Trophoblast cell (in vitro differentiated cells and primary cell): Measurements from ENCODE around the gene COPG1.
"Not testable (repeated sequence)": the region's sequence is repeated elsewhere in the genome, so short reads cannot be mapped to it uniquely, and the experiment has no call there.

Experiments
- DNase-seq, 2 donors: peaks; one replicate each; pipeline ENCODE4 v3.0.0-alpha.2; 2016
- H2AFZ ChIP-seq: 2 replicates; pipeline ENCODE4 v1.6.1; 2013; ENCODE audit warnings: low read length, moderate library complexity, mild to moderate bottlenecking; ENCODE audit not compliant: insufficient read depth, poor library complexity
- H2AK5ac ChIP-seq: 2 replicates; pipeline ENCODE4 v1.6.1; 2013; ENCODE audit warnings: mild to moderate bottlenecking, low read length
- H2BK120ac ChIP-seq: 2 replicates; pipeline ENCODE4 v1.6.1; 2013; ENCODE audit warnings: low read length, mild to moderate bottlenecking, moderate library complexity; ENCODE audit not compliant: insufficient read depth, poor library complexity
- H2BK12ac ChIP-seq: 2 replicates; pipeline ENCODE4 v1.6.1; 2013; ENCODE audit warnings: mild to moderate bottlenecking, low read length, moderate library complexity
- H2BK5ac ChIP-seq: 2 replicates; pipeline ENCODE4 v1.6.1; 2013; ENCODE audit warnings: low read length, low read depth, moderate library complexity, mild to moderate bottlenecking; ENCODE audit not compliant: poor library complexity
- H3K14ac ChIP-seq: 2 replicates; pipeline ENCODE4 v1.6.1; 2013; ENCODE audit warnings: mild to moderate bottlenecking, low read length
- H3K18ac ChIP-seq: 2 replicates; pipeline ENCODE4 v1.6.1; 2013; ENCODE audit warnings: mild to moderate bottlenecking, low read length
- H3K23ac ChIP-seq: 2 replicates; pipeline ENCODE4 v1.6.1; 2013; ENCODE audit warnings: low read length
- H3K27ac ChIP-seq: 2 replicates; pipeline ENCODE4 v1.5.1; 2013; ENCODE audit warnings: low read depth, mild to moderate bottlenecking, inconsistent platforms, low read length, moderate library complexity
- H3K27me3 ChIP-seq: 2 replicates; pipeline ENCODE4 v1.6.1; 2013; ENCODE audit warnings: inconsistent platforms, mild to moderate bottlenecking, low read length, moderate library complexity; ENCODE audit not compliant: insufficient read depth
- H3K36me3 ChIP-seq, 2 experiments: 1 replicate in 1 of 2; 2 replicates in 1 of 2; pipeline ENCODE4 v1.6.1; 2013; ENCODE audit warnings: low read length in 2 of 2, mild to moderate bottlenecking in 2 of 2, moderate library complexity in 1 of 2; ENCODE audit not compliant: insufficient read depth in 2 of 2, control insufficient read depth in 1 of 2
- H3K4ac ChIP-seq: 2 replicates; pipeline ENCODE4 v1.6.1; 2013; ENCODE audit warnings: low read depth, mild to moderate bottlenecking, low read length, moderate library complexity
- H3K4me1 ChIP-seq, 2 experiments: 1 replicate in 1 of 2; 2 replicates in 1 of 2; pipeline ENCODE4 v1.6.1; 2013; ENCODE audit warnings: low read length in 2 of 2, mild to moderate bottlenecking in 2 of 2, moderate library complexity in 1 of 2; ENCODE audit not compliant: insufficient read depth in 2 of 2, control insufficient read depth in 1 of 2
- H3K4me2 ChIP-seq: 2 replicates; pipeline ENCODE4 v1.6.1; 2013; ENCODE audit warnings: inconsistent platforms, mild to moderate bottlenecking, low read length, moderate library complexity
- H3K4me3 ChIP-seq: 2 replicates; pipeline ENCODE4 v1.5.1; 2013; ENCODE audit warnings: mild to moderate bottlenecking, low read depth, low read length, inconsistent platforms
- H3K79me1 ChIP-seq: one replicate; pipeline ENCODE4 v1.6.1; 2013; ENCODE audit warnings: low read length
- H3K79me2 ChIP-seq: 2 replicates; pipeline ENCODE4 v1.6.1; 2013; ENCODE audit warnings: low read length, mild to moderate bottlenecking; ENCODE audit not compliant: control insufficient read depth, insufficient read depth, poor library complexity
- H3K9ac ChIP-seq: 2 replicates; pipeline ENCODE4 v1.6.1; 2013; ENCODE audit warnings: mild to moderate bottlenecking, low read length
- H3K9me3 ChIP-seq: 2 replicates; pipeline ENCODE4 v1.6.1; 2013; ENCODE audit warnings: low read depth, mild to moderate bottlenecking, control low read depth, inconsistent platforms, low read length; ENCODE audit not compliant: insufficient read depth
- H4K12ac ChIP-seq: 2 replicates; pipeline ENCODE4 v1.6.1; 2013; ENCODE audit warnings: low read depth, mild to moderate bottlenecking, low read length, moderate library complexity
- H4K8ac ChIP-seq: 2 replicates; pipeline ENCODE4 v1.6.1; 2013; ENCODE audit warnings: low read depth, mild to moderate bottlenecking, low read length, moderate library complexity
- H4K91ac ChIP-seq: one replicate; pipeline ENCODE4 v1.6.1; 2013; ENCODE audit warnings: low read depth, mild to moderate bottlenecking, low read length, moderate library complexity
- WGBS: extraction: QIAGEN DNeasy Blood & Tissue Kit; methylation state at CpG from one replicate; pipeline ENCODE4 v1.1.7; 2013; ENCODE audit warnings: missing lambda C conversion rate; ENCODE audit not compliant: insufficient read length, insufficient coverage; ENCODE audit errors: extremely low coverage; 5-methylcytosine and 5-hydroxymethylcytosine counted together

COPG1 gene

GRCh38 chr3:129224387-129224786, 25.0 kb upstream of the COPG1 start:
- H3K4me2 ChIP-seq, H3K4ac ChIP-seq, H4K12ac ChIP-seq, H3K4me1 ChIP-seq, H3K9ac ChIP-seq, H3K4me3 ChIP-seq, H3K23ac ChIP-seq, H2BK5ac ChIP-seq, H3K79me1 ChIP-seq, H3K27me3 ChIP-seq, H4K8ac ChIP-seq, H2AK5ac ChIP-seq, H2AFZ ChIP-seq, H3K27ac ChIP-seq, H2BK12ac ChIP-seq, H3K18ac ChIP-seq, H3K36me3 ChIP-seq, DNase-seq, H4K91ac ChIP-seq, H2BK120ac ChIP-seq, H3K9me3 ChIP-seq, H3K79me2 ChIP-seq, H3K14ac ChIP-seq: not testable (repeated sequence)
- no CpG with 5 or more reads among the region's 1 CpG for WGBS

- Histone ChIP-seq H3K4me2 (no peak overlapping the region), H3K4me1 (peaks cover 10 to 11% of the 10 kb centered on the region in 2 experiments), H2AK5ac (no peak overlapping the region), H3K27ac (no peak overlapping the region), H2BK12ac (no peak overlapping the region), H3K9me3 (no peaks in the 10 kb centered on the region), H3K27me3 (no peaks in the 10 kb centered on the region), H2BK5ac (no peak overlapping the region), H3K9ac (no peak overlapping the region), H3K14ac (no peak overlapping the region), H4K91ac (no peak overlapping the region), H3K36me3 (no peaks in the 10 kb centered on the region), H2AFZ (no peak overlapping the region), H3K4ac (no peak overlapping the region), H3K23ac (no peak overlapping the region), H4K12ac (no peak overlapping the region), H3K79me1 (peaks cover 8% of the 10 kb centered on the region), H3K18ac (no peak overlapping the region), H3K79me2 (no peaks in the 10 kb centered on the region), H3K4me3 (no peak overlapping the region), H4K8ac (no peak overlapping the region), H2BK120ac (no peak overlapping the region)
- peak in 1 of 2 donors; percentile 58 for DNase-seq
- no CpG with 5 or more reads among the region's 9 CpGs for WGBS
Observed at GRCh38 chr3:129224984-129225393, 24.4 kb upstream of the COPG1 start.

DNA sequence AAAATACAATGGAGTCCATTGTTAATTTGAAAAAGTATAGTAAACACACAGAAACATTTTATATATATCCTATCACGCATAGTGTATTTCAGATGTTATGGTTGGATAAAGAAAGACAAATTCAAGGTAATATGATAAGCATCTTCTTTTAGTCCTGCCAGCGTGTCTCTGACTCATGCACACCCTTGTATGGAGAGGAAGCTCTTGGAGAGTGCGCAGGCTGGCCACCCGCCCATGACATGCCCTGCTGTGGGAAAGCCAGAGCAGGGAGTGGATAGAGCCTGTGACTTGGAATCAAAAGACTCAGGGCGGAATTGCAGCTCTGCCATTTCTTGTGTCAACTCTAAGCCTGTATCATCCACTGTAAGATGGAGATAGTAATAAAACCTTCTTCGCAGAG, 23.0 kb upstream of the COPG1 start:
- no peak overlapping the region for H3K27ac ChIP-seq
- DNase-seq = peak; percentile 76 to 78
- H3K14ac ChIP-seq = no peak overlapping the region
- no peak overlapping the region for H2AFZ ChIP-seq
- H2BK120ac ChIP-seq = no peak overlapping the region
- no peak overlapping the region for H4K8ac ChIP-seq
- H3K4me3 ChIP-seq = no peak overlapping the region
- H2BK5ac ChIP-seq = no peak overlapping the region
- no peaks in the 10 kb centered on the region for H3K9me3 ChIP-seq
- H3K4ac ChIP-seq = no peak overlapping the region
- no peaks in the 10 kb centered on the region for H3K27me3 ChIP-seq
- no peak overlapping the region for H3K18ac ChIP-seq
- no peak overlapping the region for H3K4me2 ChIP-seq
- WGBS = no CpG with 5 or more reads among the region's 6 CpGs
- H3K36me3 ChIP-seq = no peaks in the 10 kb centered on the region
- no peak overlapping the region for H3K9ac ChIP-seq
- peaks cover 8% of the 10 kb centered on the region for H3K79me1 ChIP-seq
- no peak overlapping the region for H2AK5ac ChIP-seq
- no peak overlapping the region for H2BK12ac ChIP-seq
- no peak overlapping the region for H3K23ac ChIP-seq
- no peaks in the 10 kb centered on the region for H3K79me2 ChIP-seq
- H4K91ac ChIP-seq = no peak overlapping the region
- H4K12ac ChIP-seq = no peak overlapping the region
- H3K4me1 ChIP-seq = peaks cover 10 to 11% of the 10 kb centered on the region in 2 experiments

GRCh38 chr3:129228891-129229585, 20.4 kb upstream of the COPG1 start:
- H3K9ac ChIP-seq = no peak overlapping the region
- peaks cover 10 to 11% of the 10 kb centered on the region in 2 experiments for H3K4me1 ChIP-seq
- H3K4me2 ChIP-seq = no peak overlapping the region
- H3K18ac ChIP-seq = peak overlapping the region; percentile 34
- peak overlapping the region; percentile 34 for H2BK120ac ChIP-seq
- H2BK12ac ChIP-seq = no peak overlapping the region
- H3K79me2 ChIP-seq = no peaks in the 10 kb centered on the region
- no peaks in the 10 kb centered on the region for H3K36me3 ChIP-seq
- peak overlapping the region; percentile 32 for H2AFZ ChIP-seq
- peak overlapping the region; percentile 39 for H4K12ac ChIP-seq
- H2AK5ac ChIP-seq = no peak overlapping the region
- DNase-seq = peak; percentile 63 to 76
- peak overlapping the region; percentile 69 for H3K27ac ChIP-seq
- no peak overlapping the region for H3K4me3 ChIP-seq
- H3K79me1 ChIP-seq = peaks cover 8% of the 10 kb centered on the region
- H3K14ac ChIP-seq = peak overlapping the region; percentile 49
- no peak overlapping the region for H3K23ac ChIP-seq
- H4K91ac ChIP-seq = peak overlapping the region; percentile 87
- H3K4ac ChIP-seq = peak overlapping the region; percentile 30
- H2BK5ac ChIP-seq = peak overlapping the region; percentile 18
- no peaks in the 10 kb centered on the region for H3K27me3 ChIP-seq
- H3K9me3 ChIP-seq = no peaks in the 10 kb centered on the region
- WGBS = no CpG with 5 or more reads among the region's 11 CpGs
- peak overlapping the region; percentile 73 for H4K8ac ChIP-seq
